Smooth muscle cell (in vitro differentiated cells): ENCODE measurements around the gene KRTAP2-4. TPM values are rescaled to one million over a fixed set of nuclear protein-coding genes. Genes with fewer than 3 reads are reported as not detected.
"Not testable (repeated sequence)": the region's sequence is repeated elsewhere in the genome, so short reads cannot be mapped to it uniquely, and the experiment has no call there.

Experiments
- DNase-seq: peaks from one replicate; lab custom pipeline; 2025; ENCODE audit not compliant: unreplicated experiment; lab: John Stamatoyannopoulos, UW
- H2AFZ ChIP-seq: fragments of 200-600 bp; sonication (generic); 2 replicates; pipeline ENCODE4 v1.6.0; 2016; ENCODE audit warnings: antibody characterized with exemption, low read depth, mild to moderate bottlenecking
- H3F3A ChIP-seq: fragments of 200-600 bp; sonication (generic); 2 replicates; pipeline ENCODE4 v1.6.0; 2017; ENCODE audit warnings: antibody characterized with exemption, low read depth
- H3K27ac ChIP-seq: fragments of 200-600 bp; sonication (generic); 2 replicates; pipeline ENCODE4 v1.5.1; 2016; ENCODE audit warnings: low read depth, mild to moderate bottlenecking
- H3K27me3 ChIP-seq: fragments of 200-600 bp; sonication (generic); 2 replicates; pipeline ENCODE4 v1.6.1; 2016; ENCODE audit warnings: low read depth, mild to moderate bottlenecking
- H3K36me3 ChIP-seq: fragments of 200-600 bp; sonication (generic); 2 replicates; pipeline ENCODE4 v1.5.1; 2016; ENCODE audit warnings: low read depth
- H3K4me1 ChIP-seq: fragments of 200-600 bp; sonication (generic); 2 replicates; pipeline ENCODE4 v1.5.1; 2016; ENCODE audit warnings: low read depth
- H3K4me2 ChIP-seq: fragments of 200-600 bp; sonication (generic); 2 replicates; pipeline ENCODE4 v1.6.0; 2016; ENCODE audit warnings: mild to moderate bottlenecking
- H3K4me3 ChIP-seq: fragments of 200-600 bp; sonication (generic); 2 replicates; pipeline ENCODE4 v1.5.1; 2016; ENCODE audit warnings: mild to moderate bottlenecking
- H3K79me2 ChIP-seq: fragments of 200-600 bp; sonication (generic); 2 replicates; pipeline ENCODE4 v1.6.0; 2016; ENCODE audit warnings: low read depth, mild to moderate bottlenecking
- H3K9ac ChIP-seq: fragments of 200-600 bp; sonication (generic); 2 replicates; pipeline ENCODE4 v1.6.0; 2016; ENCODE audit warnings: low read depth
- H3K9me3 ChIP-seq: fragments of 200-600 bp; sonication (generic); replicated peaks from 2 replicates; pipeline ENCODE4 v1.5.1; 2016; ENCODE audit warnings: low read depth
- H4K20me1 ChIP-seq: fragments of 200-600 bp; sonication (generic); 2 replicates; pipeline ENCODE4 v1.6.0; 2016; ENCODE audit warnings: low read depth
- CTCF ChIP-seq: fragments of 200-600 bp; sonication (generic); IDR thresholded peaks from 2 replicates; pipeline ENCODE4 v1.5.1; 2017; ENCODE audit warnings: borderline replicate concordance, mild to moderate bottlenecking, antibody characterized with exemption; ENCODE audit not compliant: insufficient read depth, poor library complexity, severe bottlenecking
- WGBS: methylation state at CpG from one replicate; pipeline ENCODE4 v1.1.7; 2016; ENCODE audit warnings: low lambda C conversion rate; 5-methylcytosine and 5-hydroxymethylcytosine counted together
- polyA plus RNA-seq: library from polyadenylated mRNA; unstranded; fragments of >200 nt; fragmentation: Nextera tagmentation; extraction: Ambion mirVana; gene quantifications from 2 replicates; pipeline ENCODE4 v1.2.1, GENCODE V29; 2016
- total RNA-seq: library from RNA; depleted of rRNA; stranded (reverse); fragments of >200 nt; gene quantifications from 2 replicates; pipeline ENCODE4 v1.2.3, GENCODE V29; 2014

Gene KRTAP2-4
- total and polyA plus RNA-seq, 2 experiments from 2014 or later, result not detected

GRCh38 chr17:41037853-41038350 lies 27.8 kb downstream of the KRTAP2-4 start:
- no peaks in the 10 kb centered on the region for H3K79me2 ChIP-seq
- no peak overlapping the region for H2AFZ ChIP-seq
- H3K4me3 ChIP-seq, result no peak overlapping the region
- H3K36me3 ChIP-seq, result no peaks in the 10 kb centered on the region
- H3F3A ChIP-seq, result no peaks in the 10 kb centered on the region
- no peaks in the 10 kb centered on the region for H3K9me3 ChIP-seq
- H4K20me1 ChIP-seq, result no peaks in the 10 kb centered on the region
- H3K4me2 ChIP-seq, result no peak overlapping the region
- DNase-seq, result no peak
- H3K4me1 ChIP-seq, result no peaks in the 10 kb centered on the region
- no peak overlapping the region for H3K27ac ChIP-seq
- TF ChIP-seq CTCF, result no peak
- WGBS, result 80% methylated on average over 2 of the region's 2 CpGs
- H3K27me3 ChIP-seq, result no peaks in the 10 kb centered on the region
- H3K9ac ChIP-seq, result no peak overlapping the region

GRCh38 chr17:41034346-41034935 lies 31.2 kb downstream of the KRTAP2-4 start, which contains the start of gene KRTAP1-3:
Gene KRTAP1-3, minus strand, starts transcription at chr17:41034874. Its CDS starts 53 bp downstream, at chr17:41034821.
- not testable (repeated sequence) for H3K27me3 ChIP-seq, H3K9me3 ChIP-seq, DNase-seq, H3K9ac ChIP-seq, H2AFZ ChIP-seq, H3K27ac ChIP-seq, H4K20me1 ChIP-seq, H3K4me2 ChIP-seq, H3K4me3 ChIP-seq, H3K79me2 ChIP-seq, H3F3A ChIP-seq, H3K4me1 ChIP-seq, H3K36me3 ChIP-seq
- WGBS, result 97% methylated on average over 10 of the region's 10 CpGs

DNA sequence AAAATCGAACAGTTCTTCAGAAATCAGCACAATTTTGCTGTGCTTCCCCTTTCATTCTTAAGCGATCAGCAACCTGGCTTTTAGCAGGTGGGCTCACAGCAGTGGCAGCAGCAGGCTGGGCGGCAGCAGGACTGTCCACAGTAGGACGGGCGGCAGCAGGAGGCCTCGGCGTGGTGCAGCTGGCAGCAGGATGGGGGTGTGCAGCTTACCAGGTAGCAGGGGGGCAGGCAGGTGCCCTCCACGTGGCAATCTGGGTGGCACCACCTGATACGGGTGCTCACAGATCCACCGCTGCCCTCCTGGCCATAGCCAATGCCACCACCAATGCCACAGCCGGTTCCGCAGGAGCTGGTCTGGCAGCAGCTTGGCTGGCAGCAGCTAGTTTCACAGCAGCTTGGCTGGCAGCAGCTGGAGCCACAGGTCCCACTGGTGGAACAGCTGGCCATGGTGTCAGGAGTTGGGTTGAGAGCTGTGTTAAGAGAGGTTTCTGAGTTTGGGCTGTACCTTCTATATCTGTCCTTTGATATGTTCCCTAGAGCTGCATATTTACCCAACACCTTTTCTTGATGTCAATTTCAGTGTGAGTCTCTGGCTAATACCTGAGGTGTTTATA lies 35.9 kb downstream of the KRTAP2-4 start, which contains the start of gene KRTAP1-4:
TSS of gene KRTAP1-4 (minus strand) at position 563 of the 613 bp plus-strand sequence. CDS start at position 446, 117 bp downstream.
- no peak for DNase-seq
- Histone ChIP-seq H4K20me1 (no peaks in the 10 kb centered on the region), H2AFZ (no peak within 1 kb of the TSS), H3K27me3 (no peaks in the 10 kb centered on the region), H3K4me1 (no peaks in the 10 kb centered on the region), H3K9me3 (no peaks in the 10 kb centered on the region), H3K79me2 (no peaks in the 10 kb centered on the region), H3K36me3 (no peaks in the 10 kb centered on the region), H3K4me2 (no peak within 1 kb of the TSS), H3K9ac (no peak within 1 kb of the TSS), H3K4me3 (no peak within 1 kb of the TSS), H3F3A (no peaks in the 10 kb centered on the region), H3K27ac (no peak within 1 kb of the TSS)
- WGBS, result 83% methylated on average over 12 of the region's 12 CpGs
- no peak for TF ChIP-seq CTCF

GRCh38 chr17:41026715-41027471 lies 38.8 kb downstream of the KRTAP2-4 start, which contains the start of gene KRTAP1-5:
Gene KRTAP1-5, minus strand, starts transcription at chr17:41027208. Its CDS starts 53 bp downstream, at chr17:41027155.
- Histone ChIP-seq H3K36me3 (no peaks in the 10 kb centered on the region), H4K20me1 (no peaks in the 10 kb centered on the region), H3F3A (no peaks in the 10 kb centered on the region), H3K4me3 (no peak within 1 kb of the TSS), H2AFZ (no peak within 1 kb of the TSS), H3K4me1 (no peaks in the 10 kb centered on the region), H3K9me3 (no peaks in the 10 kb centered on the region), H3K27me3 (no peaks in the 10 kb centered on the region), H3K4me2 (peak within 1 kb of the TSS; percentile 47), H3K79me2 (no peaks in the 10 kb centered on the region), H3K27ac (no peak within 1 kb of the TSS), H3K9ac (no peak within 1 kb of the TSS)
- WGBS, result 77% methylated on average over 9 of the region's 9 CpGs
- TF ChIP-seq CTCF, result no peak
- DNase-seq, result no peak
